ENCODE results near the gene ANO10.

ANO10 gene

DNA sequence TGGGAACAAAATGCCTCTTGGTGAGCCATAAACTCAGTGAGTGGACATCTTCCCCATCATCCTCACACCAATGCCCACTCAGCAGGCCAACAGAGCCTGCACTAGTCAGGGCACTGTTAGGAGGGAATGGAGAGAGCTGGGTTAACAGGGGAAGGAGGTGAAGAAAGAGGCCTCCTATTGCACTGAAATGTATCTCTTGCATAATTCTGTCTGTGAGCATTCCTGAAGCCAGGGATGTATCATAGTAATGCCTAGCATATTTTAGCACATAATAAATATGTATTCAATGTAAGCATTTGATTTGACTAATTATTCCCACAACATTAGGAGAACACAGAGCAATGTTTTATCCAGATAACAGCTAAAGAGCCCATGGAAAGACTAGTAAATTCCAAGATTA, 81.2 kb downstream of the ANO10 start:
- no peak for TF ChIP-seq TAF1 (IDR thresholded peaks at IDR 0.05; ENCODE audit: low read depth)
- TF ChIP-seq, protein P1, sequence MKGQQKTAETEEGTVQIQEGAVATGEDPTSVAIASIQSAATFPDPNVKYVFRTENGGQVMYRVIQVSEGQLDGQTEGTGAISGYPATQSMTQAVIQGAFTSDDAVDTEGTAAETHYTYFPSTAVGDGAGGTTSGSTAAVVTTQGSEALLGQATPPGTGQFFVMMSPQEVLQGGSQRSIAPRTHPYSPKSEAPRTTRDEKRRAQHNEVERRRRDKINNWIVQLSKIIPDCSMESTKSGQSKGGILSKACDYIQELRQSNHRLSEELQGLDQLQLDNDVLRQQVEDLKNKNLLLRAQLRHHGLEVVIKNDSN (IDR thresholded peaks at IDR 0.05): no peak

DNA sequence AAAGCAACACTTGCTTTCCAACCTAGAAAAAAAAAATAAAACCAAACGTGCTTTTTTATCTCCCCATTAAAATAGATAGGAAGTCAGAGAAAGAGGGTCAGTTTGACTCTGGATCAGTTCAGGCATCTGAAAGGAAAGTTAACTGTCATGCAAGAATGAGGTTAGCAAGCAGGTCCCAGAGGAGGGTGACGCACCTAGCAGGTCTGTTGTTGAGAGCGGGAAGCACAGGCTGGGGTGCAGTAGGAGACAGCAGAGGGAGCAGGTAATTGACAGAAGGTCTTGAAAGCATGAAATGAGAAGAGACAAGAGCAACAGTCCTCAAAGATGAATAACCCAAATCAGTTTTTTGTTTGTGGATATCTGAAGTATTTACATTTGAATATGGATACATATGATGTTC, 82.5 kb downstream of the ANO10 start:
- no peak for TF ChIP-seq YY1 (IDR thresholded peaks at IDR 0.05; ENCODE audit: low read depth)
- TF ChIP-seq, protein P1 (IDR thresholded peaks at IDR 0.05): no peak

DNA sequence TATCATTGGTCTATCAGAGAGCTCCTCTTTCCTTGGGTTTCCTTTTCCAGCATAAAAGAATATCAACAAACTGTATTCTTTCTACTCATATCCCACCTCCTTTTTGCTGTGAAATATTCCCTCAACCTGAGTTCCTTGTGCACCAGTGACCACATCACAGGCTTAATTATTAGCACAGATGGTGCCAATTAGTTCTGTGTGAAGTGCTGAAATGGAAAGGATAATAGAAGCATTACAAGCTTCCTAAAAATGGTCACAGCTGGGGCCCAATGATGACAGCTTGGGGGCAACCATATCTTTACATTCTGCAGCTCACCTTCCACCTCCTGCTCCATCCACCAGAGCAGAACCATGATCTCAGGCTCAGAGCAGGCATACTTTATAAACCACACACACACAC, 84.6 kb downstream of the ANO10 start:
- TF ChIP-seq EGR1 (IDR thresholded peaks at IDR 0.05) (no peak), FOXM1 (IDR thresholded peaks at IDR 0.05; ENCODE audit: borderline replicate concordance, low read depth) (no peak), CEBPB (IDR thresholded peaks at IDR 0.05) (no peak), TEAD4 (IDR thresholded peaks at IDR 0.05) (no peak), EP300 (IDR thresholded peaks at IDR 0.05; ENCODE audit: borderline replicate concordance) (no peak), YY1 (IDR thresholded peaks at IDR 0.05; ENCODE audit: low read depth) (no peak), TCF12 (IDR thresholded peaks at IDR 0.05; ENCODE audit: low read depth) (no peak), TAF1 (IDR thresholded peaks at IDR 0.05; ENCODE audit: low read depth) (no peak), NFIC (IDR thresholded peaks at IDR 0.05) (no peak), CREB1 (IDR thresholded peaks at IDR 0.05; ENCODE audit: low read depth) (no peak), RAD21 (IDR thresholded peaks at IDR 0.05; ENCODE audit: low read depth) (no peak), ZBTB7A (IDR thresholded peaks at IDR 0.05; ENCODE audit: low read depth) (no peak)
- TF ChIP-seq, protein P1 (IDR thresholded peaks at IDR 0.05): no peak
- TF ChIP-seq, protein P2, sequence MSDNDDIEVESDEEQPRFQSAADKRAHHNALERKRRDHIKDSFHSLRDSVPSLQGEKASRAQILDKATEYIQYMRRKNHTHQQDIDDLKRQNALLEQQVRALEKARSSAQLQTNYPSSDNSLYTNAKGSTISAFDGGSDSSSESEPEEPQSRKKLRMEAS (IDR thresholded peaks at IDR 0.05): no peak
- TF ChIP-seq, protein P3, sequence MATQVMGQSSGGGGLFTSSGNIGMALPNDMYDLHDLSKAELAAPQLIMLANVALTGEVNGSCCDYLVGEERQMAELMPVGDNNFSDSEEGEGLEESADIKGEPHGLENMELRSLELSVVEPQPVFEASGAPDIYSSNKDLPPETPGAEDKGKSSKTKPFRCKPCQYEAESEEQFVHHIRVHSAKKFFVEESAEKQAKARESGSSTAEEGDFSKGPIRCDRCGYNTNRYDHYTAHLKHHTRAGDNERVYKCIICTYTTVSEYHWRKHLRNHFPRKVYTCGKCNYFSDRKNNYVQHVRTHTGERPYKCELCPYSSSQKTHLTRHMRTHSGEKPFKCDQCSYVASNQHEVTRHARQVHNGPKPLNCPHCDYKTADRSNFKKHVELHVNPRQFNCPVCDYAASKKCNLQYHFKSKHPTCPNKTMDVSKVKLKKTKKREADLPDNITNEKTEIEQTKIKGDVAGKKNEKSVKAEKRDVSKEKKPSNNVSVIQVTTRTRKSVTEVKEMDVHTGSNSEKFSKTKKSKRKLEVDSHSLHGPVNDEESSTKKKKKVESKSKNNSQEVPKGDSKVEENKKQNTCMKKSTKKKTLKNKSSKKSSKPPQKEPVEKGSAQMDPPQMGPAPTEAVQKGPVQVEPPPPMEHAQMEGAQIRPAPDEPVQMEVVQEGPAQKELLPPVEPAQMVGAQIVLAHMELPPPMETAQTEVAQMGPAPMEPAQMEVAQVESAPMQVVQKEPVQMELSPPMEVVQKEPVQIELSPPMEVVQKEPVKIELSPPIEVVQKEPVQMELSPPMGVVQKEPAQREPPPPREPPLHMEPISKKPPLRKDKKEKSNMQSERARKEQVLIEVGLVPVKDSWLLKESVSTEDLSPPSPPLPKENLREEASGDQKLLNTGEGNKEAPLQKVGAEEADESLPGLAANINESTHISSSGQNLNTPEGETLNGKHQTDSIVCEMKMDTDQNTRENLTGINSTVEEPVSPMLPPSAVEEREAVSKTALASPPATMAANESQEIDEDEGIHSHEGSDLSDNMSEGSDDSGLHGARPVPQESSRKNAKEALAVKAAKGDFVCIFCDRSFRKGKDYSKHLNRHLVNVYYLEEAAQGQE (IDR thresholded peaks at IDR 0.05; ENCODE audit: low read depth): no peak

DNA sequence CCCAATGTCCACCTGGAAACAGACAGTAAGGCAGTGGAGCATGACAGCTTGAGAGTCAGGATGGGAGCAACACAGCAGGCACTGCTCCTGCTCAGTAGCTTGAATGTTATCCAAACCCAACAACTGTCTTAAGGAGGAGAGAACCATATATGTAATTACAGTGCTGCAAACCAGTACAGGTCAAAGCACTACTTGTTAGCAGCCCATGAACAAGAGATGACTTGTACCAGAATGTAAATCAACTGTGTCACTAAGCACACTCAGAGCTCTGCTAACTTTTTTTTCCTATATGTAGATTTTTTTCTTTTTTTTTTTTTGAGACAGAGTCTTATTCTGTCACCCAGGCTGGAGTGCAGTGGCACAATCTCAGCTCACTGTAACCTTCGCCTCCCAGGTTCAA, 87.1 kb downstream of the ANO10 start:
- TF ChIP-seq EP300 (IDR thresholded peaks at IDR 0.05; ENCODE audit: borderline replicate concordance): no peak

DNA sequence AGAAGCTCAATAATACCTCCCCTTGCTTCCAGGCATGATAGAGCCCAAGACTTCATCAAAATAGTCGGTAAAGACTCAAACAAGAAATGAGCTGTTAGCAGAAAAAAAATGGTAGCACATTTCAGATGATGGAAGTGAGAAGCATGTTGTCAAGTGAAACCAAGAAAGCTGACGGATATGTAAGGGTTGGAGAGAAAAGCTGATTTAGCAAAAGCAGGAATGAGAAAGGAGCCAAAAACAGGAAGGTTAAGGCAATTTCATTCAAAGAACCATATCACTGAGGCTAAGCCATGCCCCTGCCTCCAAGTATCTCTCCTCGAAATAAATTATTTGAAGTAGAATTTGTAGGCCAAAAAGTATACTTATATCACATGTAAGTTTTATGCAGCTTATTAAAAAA, 88.8 kb downstream of the ANO10 start:
- no peak for TF ChIP-seq EP300 (IDR thresholded peaks at IDR 0.05; ENCODE audit: borderline replicate concordance)
- no peak for TF ChIP-seq ZBTB7A (IDR thresholded peaks at IDR 0.05; ENCODE audit: low read depth)

DNA sequence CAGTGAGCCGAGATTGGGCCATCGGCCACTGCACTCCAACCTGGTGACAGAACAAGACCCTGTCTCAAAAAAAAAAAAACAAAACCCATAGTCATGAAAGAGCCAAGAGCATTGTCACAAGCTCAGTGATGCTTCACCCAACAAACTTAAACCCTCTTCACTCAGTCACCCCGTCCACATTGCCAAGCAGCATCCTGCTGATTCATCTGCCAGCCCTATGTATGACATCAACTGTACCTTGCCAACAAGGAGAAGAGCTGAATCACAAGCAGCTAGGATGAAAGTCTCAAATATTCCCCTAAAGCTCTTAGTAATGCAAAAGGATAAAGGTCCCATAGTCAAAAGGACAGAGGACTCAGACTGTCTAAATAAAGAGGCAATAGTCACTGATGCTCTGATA, 90.0 kb downstream of the ANO10 start:
- TF ChIP-seq EGR1 (IDR thresholded peaks at IDR 0.05): no peak
- TF ChIP-seq TEAD4 (IDR thresholded peaks at IDR 0.05): no peak
- no peak for TF ChIP-seq CEBPB (IDR thresholded peaks at IDR 0.05)
- no peak for TF ChIP-seq YY1 (IDR thresholded peaks at IDR 0.05; ENCODE audit: low read depth)
- no peak for TF ChIP-seq ZBTB7A (IDR thresholded peaks at IDR 0.05; ENCODE audit: low read depth)
- TF ChIP-seq FOXM1 (IDR thresholded peaks at IDR 0.05; ENCODE audit: borderline replicate concordance, low read depth): no peak

GRCh38 chr3:43528498-43529099, 93.2 kb downstream of the ANO10 start:
- no peak for TF ChIP-seq YY1 (IDR thresholded peaks at IDR 0.05; ENCODE audit: low read depth)
- TF ChIP-seq, protein P2 (IDR thresholded peaks at IDR 0.05): no peak
- TF ChIP-seq TCF12 (IDR thresholded peaks at IDR 0.05; ENCODE audit: low read depth): no peak
- TF ChIP-seq, protein P3 (IDR thresholded peaks at IDR 0.05; ENCODE audit: low read depth): no peak
- no peak for TF ChIP-seq NFIC (IDR thresholded peaks at IDR 0.05)
- TF ChIP-seq, protein P1 (IDR thresholded peaks at IDR 0.05): no peak
